HK-2 (cell line): ENCODE data around the gene SLC25A42.
"Not testable (repeated sequence)": the region's sequence is repeated elsewhere in the genome, so short reads cannot be mapped to it uniquely, and the experiment has no call there.

Experiments used
- DNase-seq: peaks from one replicate; pipeline ENCODE4 v3.0.0-alpha.2; 2018; ENCODE audit not compliant: unreplicated experiment

SLC25A42 gene

DNA sequence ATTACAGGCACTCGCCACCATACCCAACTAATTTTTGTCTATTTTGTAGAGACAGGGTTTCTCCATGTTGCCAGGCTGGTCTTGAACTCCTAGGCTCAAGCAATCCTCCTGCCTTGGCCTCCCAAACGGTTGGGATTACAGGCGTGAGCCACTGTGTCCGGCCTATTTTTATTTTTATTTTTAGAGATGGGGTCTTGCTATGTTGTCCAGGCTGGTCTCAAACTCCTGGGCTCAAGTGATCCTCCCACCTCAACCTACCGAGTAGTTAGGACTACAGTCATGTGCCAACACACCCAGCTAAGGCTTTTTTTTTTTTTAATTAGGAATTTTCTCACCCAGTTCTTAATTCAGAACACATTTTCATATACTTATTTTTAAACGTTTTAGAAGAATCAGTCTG is 71.9 kb downstream of the SLC25A42 start:
- not testable (repeated sequence) for DNase-seq

DNA sequence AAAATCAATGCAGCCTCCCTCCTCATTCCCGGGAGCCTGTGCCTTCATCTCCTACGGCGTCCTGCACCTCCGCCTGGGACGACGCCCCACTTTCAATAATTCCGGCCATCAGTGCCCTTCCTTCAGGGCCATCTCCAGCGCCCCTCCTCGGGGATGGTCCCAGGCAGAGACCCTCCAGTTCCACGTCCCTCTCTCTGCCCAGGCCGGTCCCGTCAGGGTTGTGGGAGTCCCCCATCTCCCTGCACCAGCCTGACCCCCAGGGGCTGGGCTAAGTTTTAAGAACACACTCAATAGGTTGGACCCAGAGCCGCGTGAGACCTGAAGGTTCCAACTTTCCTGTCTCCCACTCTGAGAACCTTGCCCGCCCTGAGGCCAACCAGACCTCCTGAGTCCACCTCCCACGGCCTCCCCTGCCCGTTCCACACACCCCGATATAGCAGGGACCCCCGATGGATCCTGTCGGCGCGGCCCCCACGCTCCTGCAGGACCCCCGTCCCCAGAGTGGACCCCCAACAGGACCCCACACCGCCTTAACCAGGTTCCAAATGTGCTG is 73.8 kb downstream of the SLC25A42 start:
- DNase-seq: no peak

DNA sequence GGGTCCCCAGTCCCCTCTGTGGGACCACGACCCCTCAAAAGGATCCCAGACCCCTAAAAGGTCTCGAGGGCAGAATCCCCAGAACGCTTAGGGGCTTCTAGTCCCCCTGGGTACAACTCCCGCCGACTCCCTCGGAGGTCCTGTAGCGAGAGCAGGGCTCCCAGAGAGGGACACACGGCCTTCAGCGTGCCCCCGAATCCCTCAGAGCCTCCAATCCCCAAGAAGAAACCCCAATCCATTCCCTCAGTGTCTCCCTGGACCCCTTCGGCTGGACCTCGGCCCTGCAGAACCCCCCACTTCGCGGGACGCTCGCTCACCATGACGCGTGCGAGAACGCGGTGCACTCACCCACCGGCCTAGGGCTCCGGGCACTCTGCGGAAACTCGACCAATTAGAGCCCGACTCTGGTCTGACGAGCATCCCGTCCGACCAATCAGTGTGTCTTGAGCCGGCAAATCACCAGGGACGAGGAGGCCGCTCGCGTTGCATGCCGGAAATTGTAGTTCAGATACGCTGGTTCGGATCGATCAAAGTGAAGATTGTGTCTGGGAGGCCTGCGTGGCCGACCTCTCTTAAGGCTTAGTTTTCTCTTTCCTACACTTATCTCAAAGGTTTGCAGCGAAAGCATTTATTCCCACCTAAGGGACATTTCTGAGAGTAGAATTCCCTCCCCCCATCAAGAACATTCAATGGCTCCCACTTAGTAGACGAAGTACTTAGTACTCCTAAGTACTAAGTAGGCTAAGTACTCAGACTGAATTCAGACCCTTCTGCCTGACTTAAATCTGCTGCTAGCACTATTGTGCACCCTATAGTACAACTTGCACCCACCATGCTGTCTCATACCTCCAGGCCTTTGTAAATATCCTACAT is 74.6 kb downstream of the SLC25A42 start, which contains the start of gene TMEM161A:
TSS of gene TMEM161A (minus strand) at position 370 of the 873 bp plus-strand sequence. CDS start at position 320, 50 bp downstream.
- DNase-seq: peak; percentile 98

DNA sequence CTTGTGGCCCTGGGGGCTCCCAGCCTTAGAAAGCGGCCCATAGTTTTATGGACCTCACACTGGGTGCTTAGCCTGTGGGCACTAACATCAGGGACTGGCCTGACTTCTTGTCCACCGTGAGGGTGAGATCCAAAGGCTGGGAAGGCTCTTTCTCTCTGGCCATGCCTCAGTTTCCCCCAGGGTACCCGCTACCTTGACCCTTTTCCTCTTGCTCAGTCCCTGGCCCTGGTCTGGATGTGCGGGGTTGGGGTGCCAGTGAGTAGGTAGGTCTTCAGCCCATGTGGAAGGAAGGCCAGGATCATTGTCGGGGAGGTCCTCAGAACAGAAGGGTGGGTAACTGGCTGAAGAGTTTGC is 76.1 kb downstream of the SLC25A42 start:
- DNase-seq: no peak

DNA sequence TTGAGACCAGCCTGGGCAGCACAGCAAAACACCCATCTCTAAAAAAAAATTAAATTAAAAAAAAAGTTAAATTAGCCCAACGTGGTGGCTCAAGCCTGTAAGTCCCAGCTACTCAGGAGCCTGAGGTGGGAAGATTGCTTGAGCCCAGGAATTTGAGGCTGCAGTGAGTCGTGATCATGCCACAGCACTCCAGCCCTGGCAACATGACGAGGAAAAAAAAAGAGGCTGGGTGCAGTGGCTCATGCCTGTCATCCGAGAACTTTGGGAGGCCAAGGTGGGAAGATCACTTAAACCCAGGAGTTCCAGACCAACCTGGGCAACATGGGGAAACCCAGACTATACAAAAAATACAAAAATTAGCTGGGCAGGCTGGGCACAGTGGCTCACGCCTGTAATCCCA is 76.7 kb downstream of the SLC25A42 start:
- no peak for DNase-seq

DNA sequence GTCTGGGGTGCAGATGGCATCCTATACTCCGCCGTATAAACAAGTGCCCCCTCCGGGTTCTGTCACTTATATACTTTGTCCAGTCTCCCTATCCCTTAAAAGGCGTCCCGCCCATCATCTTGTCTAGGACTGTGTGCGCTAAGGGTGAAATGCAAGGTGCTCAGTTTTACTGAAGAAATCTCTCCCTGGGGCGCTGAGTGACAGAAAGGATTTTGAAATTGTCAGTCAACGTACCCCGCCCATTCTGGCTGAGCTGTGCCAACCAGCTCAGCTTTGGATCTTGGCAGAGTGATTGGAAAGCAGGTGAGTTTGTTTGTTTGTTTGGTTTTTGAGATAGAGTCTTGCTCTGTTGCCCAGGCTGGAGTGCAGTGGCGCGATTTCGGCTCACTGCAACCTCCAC is 78.6 kb downstream of the SLC25A42 start:
- no peak for DNase-seq

DNA sequence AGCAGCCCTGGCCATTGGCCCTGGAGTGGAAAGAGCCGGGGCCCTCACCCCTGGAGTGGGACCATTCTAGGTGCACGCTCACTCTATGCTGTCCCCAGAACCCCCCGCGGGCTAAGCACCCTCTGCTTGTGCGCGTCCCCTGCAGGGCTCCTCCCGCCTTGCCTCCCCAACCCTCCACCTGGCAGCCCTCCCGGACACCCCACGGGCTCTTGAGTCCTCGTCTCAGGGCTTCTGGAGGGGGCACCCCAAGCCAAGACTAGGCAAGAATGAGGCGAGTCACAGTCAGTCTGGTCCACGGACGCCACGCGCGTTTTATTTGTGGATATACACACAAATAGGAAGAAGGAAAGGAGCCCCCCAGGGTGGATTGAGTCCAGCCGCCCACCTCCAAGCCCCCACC is 81.5 kb downstream of the SLC25A42 start:
- no peak for DNase-seq

DNA sequence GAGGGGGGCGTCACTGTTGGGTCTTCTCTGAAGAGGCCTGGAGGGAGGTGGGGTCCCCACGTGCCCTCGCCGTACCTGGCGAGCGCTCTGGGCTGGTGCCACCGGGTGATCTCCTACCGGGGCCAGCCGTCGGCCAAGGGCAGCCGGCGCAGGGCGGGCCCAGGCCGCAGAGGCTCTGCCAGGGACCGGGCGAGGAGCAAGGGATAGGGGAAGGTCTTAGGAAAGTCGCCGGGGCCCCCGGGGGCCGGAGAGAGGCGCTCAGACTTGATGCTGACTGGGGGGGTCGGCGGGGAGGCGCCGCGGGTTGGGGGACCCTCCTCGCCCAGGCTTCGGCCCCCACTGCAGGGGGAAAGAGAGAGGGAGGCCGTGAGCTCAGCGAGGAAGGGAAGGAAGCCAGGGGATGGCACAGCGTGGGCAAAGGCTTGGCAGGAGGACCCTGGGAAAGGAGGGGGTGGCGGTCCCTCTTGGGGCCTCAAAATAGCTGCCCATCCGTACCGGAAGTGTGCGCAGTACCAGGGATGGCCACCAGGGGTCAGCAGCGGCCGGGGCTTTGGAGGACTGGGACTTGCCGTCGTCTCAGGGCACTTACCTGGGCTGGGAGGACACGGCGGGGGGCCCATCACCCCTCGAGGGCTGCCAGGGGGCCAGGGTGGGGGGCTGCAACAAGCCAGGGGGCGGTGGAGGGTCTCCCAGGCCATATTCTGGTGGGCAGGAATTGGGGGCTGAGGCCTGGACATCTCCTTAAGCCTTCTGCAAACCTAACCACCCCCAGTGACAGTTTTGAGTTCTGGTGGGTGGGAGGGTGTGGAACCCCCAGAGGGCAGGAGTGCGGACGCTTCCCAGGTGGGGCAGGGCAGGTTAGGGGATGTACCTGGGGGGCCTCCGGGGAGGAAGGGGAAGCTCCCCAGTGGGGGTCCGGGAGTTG is 82.2 kb downstream of the SLC25A42 start:
- peak; percentile 91 for DNase-seq

DNA sequence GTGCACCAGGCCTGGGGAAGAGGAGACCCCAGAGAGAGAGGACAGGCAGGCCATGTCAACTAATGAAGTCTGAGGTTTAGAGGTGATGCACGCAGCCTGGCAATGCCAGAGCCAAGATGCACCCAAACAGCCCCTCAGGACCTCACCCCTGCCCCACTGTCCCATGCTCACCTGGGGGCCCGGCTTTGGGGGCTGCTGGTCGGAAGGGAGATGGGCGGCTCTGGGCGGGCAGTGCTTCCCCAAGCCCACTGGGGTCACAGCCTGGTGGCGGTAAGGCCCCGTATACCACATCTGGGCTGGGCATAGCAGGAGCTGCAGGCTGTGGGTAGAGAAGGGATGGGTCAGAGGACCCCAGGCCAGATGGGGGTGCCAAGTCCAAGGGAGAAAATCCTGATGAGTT is 83.1 kb downstream of the SLC25A42 start:
- no peak for DNase-seq

DNA sequence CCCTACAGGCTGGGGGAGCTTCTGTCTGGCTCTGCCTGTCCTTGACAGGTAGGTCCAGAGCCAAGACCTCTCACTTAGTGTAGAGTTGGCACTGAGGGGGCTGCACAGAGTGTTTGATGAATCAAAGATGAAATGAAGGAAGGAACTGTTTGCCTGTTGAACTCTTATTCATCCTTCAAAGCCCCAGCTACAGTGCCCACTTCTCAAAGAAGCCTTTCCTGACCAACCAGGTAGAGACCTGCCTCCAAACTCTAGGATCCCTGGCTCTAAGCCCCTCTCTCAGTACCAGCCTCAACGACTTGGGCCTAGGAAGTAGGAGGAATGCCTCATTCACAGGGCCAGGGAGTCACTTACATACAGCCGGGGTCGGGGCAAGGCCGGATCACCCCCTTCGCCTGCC is 83.5 kb downstream of the SLC25A42 start:
- DNase-seq: no peak

DNA sequence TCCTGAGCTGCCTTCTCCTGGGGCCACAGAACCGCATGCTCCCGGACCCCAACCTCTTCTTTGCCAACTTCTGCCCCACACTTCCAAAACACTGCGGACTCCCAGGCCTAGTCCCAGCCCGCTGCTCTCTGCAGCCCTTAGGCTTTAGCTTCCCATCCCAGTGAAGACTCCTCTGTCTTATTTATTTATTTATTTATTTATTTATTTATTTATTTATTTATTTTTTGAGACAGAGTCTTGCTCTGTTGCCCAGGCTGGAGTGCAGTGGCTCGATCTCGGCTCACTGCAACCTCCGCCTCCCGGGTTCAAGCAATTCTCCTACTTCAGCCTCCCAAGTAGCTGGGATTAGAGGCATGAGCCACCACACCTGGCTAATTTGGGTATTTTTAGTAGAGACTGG is 84.7 kb downstream of the SLC25A42 start:
- not testable (repeated sequence) for DNase-seq

DNA sequence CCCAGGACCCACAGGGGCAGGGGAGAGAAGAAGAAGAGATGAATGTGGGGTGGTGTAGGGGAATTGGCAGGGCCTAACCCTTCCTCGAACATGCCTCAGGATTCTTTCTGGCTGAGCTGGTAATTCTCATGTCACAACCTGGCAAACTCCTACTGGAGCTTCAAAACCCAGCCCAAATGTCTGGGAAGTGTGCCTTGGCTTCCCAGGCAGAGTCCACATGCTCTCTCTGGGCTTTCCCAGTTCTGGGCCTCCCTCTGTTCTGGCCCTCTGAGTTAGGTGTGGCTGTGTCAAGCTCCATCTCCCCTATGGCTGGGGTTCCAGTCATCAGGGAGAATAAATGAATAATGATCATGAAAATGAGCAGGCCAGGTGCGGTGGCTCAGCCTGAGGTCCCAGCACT is 85.6 kb downstream of the SLC25A42 start:
- no peak for DNase-seq

DNA sequence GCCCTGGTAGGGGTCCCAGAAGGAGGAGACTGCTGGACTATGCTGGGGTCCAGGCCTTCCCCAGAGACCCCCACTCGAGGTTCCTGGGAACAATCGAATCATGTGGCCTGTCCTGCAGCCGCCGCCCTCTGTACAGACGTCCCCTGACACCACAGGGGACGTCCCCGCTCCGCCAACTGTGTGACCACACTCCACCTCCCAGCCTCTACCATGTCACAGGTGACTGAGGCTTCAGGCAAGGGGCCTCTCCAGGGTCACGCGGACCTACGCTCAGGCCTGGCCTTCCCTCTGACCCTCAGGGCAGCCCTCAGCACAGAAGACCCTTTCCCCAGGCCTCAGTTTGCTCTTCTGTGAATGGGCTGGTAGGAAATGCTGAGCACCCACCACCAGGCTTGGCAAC is 87.6 kb downstream of the SLC25A42 start:
- no peak for DNase-seq

DNA sequence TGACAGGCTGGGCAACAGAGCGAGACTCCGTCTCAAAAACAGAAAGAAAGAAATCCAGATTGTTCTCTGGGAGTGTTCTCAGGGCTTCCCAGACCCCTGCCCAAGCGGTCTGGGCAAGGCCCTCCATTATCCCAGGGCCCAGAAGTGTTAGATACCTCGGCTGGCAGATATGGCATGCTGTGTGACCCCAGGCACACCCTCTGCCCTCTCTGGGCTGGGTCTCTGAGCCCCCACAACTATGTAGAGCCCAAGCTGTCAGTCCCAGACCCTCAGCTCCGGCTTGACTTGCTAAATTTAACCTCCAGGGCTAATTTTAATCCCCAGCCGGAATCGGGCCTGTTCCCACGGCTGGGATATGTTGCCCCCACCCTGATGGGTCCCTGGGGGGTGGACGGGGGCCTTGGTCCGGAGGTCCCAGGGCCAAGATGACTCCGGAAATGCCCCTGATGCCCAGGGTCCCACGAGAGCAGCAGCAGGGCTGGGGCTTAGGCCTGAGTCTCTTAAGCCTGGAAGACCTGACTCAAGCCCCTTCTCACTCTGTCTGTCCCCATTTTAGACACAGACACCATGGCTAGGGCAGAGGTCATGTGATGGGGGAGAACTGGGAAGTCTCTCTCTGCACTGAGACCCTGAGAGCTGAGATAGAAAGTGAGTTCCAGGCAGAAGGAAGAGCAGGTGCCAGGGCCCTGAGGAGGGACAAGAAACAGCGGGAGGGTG is 89.0 kb downstream of the SLC25A42 start:
- DNase-seq: no peak

DNA sequence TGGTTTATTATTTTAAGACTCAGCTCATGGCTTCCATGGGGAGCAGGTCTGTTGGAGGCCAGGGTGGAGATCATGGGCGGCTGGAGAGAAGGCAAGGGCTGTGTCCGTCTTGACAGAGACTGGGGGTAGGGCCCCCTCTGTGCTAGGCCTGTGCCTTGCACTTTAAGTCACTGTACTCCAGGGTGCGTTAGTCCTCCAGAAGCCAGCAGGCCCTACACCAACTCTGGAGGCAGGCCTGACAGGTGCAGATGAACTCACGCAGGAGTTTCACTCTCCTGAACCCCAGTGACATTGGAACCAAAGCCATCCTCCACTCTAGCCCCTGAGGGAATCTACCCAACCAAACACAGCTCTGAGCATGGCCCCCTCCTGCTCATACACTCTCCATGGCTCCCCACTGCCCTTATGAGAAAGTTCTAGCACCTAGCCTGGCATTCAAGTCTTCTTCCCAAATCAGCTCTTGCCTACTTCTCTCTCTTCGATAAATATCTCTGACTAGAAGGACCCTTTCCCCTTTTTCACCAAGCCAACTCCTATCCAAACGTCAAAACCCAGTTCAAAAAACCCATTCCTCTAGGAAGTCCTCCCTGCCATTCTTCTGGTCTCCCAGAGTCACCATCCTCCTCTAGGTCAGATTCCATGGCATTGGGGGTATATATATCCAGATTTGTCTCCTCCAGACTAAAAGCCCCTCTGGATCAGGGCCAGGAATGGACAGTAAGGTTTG is 91.1 kb downstream of the SLC25A42 start:
- no peak for DNase-seq

DNA sequence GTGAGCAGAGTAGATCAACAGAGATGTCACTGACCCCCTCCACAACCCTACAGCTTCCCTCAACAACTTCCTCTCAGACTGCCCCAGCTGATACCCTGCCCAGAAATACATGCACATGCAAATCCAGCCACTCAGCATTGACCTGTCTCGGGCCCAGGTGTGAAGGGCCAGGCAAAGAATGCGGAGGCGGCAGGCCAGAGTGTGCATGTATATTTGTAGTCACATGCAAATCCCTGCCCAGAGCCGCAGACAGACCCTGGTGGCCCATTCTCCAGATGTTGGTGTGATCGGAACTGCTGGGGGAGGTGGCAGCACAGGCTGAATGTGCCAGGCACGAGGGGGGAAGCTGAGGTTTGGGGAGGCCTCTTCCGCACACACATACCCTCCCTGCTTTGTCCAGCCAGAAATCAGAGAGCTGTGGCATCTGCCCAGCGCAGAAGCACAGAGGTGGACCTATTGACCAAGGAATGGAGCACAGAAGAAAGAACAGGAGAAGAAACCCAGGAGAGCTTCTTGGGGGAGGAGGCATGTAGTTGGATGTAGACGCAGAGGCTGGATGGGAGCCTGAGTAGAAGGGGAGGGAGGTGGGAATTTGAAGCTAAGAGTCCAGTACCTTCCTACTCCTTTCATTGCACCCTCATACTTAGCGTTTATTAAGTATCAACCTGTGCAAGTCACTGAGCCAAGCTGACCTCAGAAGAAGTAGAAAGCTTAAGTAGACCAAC is 91.9 kb downstream of the SLC25A42 start:
- DNase-seq: no peak

DNA sequence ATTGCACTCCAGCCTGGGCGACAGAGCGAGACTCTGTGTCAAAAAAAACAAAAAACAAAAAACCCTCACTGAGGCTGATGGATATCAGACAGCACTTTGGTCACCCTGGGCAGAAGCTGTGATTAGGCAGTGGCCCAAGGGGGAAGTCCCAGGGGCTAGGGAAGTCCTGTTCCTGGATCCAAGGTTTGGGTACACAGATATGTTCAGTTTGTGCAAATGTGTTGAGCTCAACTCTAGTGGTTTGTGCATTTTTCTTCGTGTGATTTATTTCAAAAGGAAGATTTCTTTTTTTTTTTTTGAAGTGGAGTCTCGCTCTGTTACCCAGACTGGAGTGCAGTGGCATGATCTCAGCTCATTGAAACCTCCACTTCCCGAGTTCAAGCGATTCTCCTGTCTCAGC is 94.0 kb downstream of the SLC25A42 start:
- no peak for DNase-seq

DNA sequence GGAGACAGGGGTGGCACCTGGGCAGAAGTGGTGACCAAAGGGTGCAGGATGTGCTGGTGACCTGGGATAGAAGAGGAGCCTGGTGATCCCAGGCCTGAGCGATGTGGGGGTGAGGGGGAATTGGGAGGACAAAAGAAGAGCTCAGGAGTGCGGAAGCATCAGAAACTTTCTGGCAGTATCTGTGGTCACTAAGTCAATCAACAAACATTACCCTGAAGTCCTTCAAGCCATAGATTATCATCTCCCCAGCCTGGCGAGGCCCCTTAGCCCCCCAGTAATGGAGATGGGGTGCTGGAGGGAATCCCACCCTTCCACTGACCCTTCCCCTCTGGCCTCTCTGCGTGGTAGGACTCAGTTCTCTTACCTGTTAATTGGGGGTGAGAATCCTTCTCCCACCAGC is 95.7 kb downstream of the SLC25A42 start:
- no peak for DNase-seq

DNA sequence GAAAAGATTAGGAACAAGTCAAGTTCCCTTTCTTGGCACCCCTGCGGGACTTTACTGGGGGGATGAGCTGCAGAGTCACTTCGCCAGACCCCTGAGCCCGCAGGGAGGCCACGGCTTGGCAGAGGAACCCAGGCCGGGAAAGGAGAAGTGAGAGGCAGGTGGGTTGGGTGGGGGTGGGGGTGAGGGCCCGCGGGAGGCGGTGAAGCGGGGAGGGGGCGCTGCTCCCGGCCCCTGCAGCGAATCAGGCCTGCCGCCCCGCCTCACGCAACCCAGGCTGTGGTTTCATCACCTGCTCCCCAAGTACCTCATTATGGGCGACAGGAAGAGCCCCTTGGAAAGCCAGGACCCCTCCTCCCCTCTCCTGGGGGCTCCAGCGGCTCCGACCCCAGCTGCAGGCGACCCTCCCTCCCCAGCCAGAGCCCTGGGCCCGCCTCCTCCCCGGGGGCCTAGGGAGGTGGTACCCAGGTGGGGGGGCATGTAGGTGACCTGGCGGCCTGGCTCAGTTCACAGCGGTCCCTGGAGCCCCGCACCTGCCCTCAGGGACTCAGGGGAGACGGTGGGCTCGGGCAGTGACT is 96.8 kb downstream of the SLC25A42 start:
- no peak for DNase-seq

DNA sequence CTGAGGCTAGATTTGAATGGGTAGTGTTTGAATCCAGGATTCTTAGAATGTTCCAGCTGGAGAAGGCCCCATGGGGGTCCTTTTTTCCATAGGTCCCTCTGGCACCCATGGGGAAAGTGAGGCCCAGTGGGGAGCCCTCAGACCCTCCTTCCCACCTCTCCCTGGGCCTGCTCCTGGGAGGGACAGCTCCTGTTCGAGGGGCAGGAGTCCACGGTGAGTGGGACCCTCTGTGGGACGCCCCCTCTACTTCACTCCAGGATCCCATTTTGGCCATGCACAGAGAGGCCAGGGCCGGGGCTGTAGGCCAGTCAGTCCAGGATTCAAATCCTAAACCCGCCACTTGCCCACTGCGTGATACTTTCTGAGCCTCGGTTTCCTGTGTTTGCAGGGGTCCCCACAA is 98.7 kb downstream of the SLC25A42 start:
- DNase-seq: no peak
